Hematopoietic multipotent progenitor cell treated with erythropoietin and hydrocortisone succinate and interleukin-3 and kit ligand, for 15 days (in vitro differentiated cells): ENCODE results near the gene GCH1.
"Not testable (repeated sequence)": the region's sequence is repeated elsewhere in the genome, so short reads cannot be mapped to it uniquely, and the experiment has no call there.

ENCODE experiments used
- DNase-seq: peaks from one replicate; pipeline ENCODE4 v3.0.0-alpha.2; 2015; ENCODE audit warnings: low spot score

Gene GCH1

GRCh38 chr14:54822685-54823084 lies 79.9 kb downstream of the GCH1 start:
- no peak for DNase-seq

- no peak for DNase-seq
Measured at GRCh38 chr14:54818201-54819133, 84.2 kb downstream of the GCH1 start.

- DNase-seq = no peak
Measured at GRCh38 chr14:54817506-54817905, 85.1 kb downstream of the GCH1 start.

- DNase-seq = no peak
Measured at GRCh38 chr14:54816450-54816849, 86.2 kb downstream of the GCH1 start.

- DNase-seq = no peak
Measured at GRCh38 chr14:54815515-54815914, 87.1 kb downstream of the GCH1 start.

- DNase-seq = no peak
Measured at GRCh38 chr14:54815016-54815415, 87.6 kb downstream of the GCH1 start.

GRCh38 chr14:54814076-54814475 lies 88.5 kb downstream of the GCH1 start:
- DNase-seq = peak; percentile 6

- DNase-seq = no peak
Measured at GRCh38 chr14:54813081-54813480, 89.5 kb downstream of the GCH1 start.

- DNase-seq = no peak
Measured at GRCh38 chr14:54812617-54813016, 90.0 kb downstream of the GCH1 start.

- DNase-seq = no peak
Measured at GRCh38 chr14:54809767-54810166, 92.9 kb downstream of the GCH1 start.

- no peak for DNase-seq
Measured at GRCh38 chr14:54808326-54809161, 94.1 kb downstream of the GCH1 start.

GRCh38 chr14:54807881-54808280 lies 94.7 kb downstream of the GCH1 start:
- DNase-seq = no peak

- no peak for DNase-seq
Measured at GRCh38 chr14:54807428-54807827, 95.2 kb downstream of the GCH1 start.

GRCh38 chr14:54806616-54807015 lies 96.0 kb downstream of the GCH1 start:
- DNase-seq = no peak

- DNase-seq = peak; percentile 67
Measured at GRCh38 chr14:54805445-54806322, 96.9 kb downstream of the GCH1 start.

GRCh38 chr14:54805070-54805444 lies 97.6 kb downstream of the GCH1 start:
- no peak for DNase-seq

- DNase-seq = no peak
Measured at GRCh38 chr14:54804538-54805041, 98.0 kb downstream of the GCH1 start.

GRCh38 chr14:54803926-54804537 lies 98.6 kb downstream of the GCH1 start:
- no peak for DNase-seq

GRCh38 chr14:54803396-54803795 lies 99.2 kb downstream of the GCH1 start:
- no peak for DNase-seq

GRCh38 chr14:54801482-54801881 lies 101.1 kb downstream of the GCH1 start:
- not testable (repeated sequence) for DNase-seq

GRCh38 chr14:54798465-54799124 lies 104.0 kb downstream of the GCH1 start:
- DNase-seq = no peak
